ENCODE data around the gene LCMT2.

The LCMT2 gene

DNA sequence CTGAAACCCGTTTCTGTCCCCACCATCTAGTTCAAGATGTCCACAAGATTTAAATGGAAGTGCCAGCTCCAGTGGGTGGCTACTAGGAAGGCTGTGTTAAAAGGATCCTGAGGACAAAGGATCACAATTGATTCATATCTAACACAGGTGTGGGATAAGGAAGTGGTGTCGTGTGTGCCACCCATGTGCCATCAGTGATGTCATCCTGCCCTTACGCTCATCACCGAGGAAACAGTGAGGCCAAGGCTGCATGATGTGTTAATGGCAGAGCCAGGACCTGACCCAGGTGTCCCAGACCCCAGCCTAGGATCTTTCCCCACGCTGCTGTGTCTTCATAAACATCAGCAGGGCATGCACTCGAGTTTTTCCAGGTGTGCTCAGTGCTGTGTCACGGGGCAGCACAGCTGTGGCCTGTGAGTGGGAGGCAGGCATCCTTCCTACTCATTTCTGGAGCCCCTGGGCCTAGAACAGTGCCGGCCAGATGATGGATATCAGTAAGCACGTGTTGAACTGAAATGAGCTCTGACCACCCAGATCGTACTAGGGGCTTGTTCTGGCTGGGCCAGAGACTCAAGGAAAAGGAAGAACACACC, 53.0 kb downstream of the LCMT2 start:
- intact Hi-C loops (cut with DNase I), result no loop called here
- DNase-seq, result no peak

DNA sequence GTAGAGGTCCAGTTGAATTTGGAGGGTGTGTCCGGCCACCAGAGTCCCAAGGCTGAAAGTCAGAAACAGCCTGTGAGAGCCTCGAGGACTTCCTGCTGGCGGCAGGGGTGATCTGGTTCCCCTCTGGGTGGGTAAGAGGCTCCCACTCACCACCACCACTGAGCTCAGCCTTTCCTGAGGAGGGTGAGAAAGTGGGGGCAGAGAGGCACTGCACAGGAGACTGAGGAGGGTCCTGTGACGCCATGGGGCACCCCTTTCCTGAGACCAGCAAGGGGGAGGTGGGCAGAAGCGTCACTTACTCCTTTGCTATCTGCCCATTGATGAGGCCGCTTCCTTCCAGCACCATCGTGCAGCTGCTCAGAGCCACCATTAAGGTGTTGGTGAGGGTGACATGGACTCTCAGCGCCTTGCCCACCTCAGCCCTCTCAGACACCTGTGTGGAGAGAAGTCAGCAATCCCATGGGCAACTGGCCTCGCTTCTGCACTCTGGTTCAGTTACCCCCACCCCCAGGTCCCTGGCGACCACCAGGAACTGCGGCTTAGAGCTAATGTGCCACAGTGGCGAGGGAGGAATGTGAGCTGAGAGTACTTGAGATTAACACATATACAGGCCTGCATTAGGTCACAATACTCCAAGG, 53.7 kb downstream of the LCMT2 start:
- intact Hi-C loops (cut with DNase I), result no loop called here
- no peak for DNase-seq

DNA sequence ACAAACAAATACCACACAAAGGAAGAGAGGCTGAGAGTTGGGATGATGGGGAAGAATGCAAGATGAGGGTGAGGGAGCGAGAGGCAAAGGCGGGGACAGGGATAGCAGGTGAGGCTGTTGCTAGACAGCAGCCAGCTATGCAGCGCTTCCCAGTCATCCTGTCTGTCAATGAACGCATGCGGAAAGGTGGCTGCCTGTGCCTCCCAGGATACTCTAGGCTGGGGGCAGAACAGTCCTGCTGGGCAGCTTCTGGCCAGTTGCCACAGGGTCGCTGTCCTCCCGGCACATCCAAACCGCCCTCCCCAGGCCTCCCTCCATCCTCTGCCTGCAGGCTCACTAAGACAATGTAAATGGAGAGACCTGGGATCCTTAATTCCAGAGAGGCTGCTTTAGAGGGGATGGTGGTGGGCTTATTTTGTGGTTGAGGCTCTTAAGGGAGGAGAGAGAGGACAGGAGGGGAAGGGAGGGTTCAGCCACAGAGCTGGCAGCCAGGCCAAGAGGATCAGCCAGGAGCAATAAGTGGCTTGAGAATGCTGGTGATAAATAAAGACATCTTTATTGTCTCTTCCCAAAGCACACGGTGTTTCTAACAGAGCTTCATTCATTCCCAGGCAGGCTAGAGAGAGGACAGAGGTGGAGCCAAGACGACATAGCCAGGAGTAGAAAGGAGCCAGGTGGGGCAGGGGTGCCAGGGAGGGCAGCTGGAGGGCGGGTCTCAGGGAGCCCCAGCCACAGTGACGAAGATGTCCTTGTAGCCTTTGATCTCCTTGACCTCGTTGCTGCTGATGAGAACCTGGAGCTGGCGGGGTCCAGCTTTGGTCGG, 54.4 kb downstream of the LCMT2 start:
- peak in 1 of 10 donors; percentile 80 for DNase-seq
- intact Hi-C loops (cut with DNase I), result no loop called here

DNA sequence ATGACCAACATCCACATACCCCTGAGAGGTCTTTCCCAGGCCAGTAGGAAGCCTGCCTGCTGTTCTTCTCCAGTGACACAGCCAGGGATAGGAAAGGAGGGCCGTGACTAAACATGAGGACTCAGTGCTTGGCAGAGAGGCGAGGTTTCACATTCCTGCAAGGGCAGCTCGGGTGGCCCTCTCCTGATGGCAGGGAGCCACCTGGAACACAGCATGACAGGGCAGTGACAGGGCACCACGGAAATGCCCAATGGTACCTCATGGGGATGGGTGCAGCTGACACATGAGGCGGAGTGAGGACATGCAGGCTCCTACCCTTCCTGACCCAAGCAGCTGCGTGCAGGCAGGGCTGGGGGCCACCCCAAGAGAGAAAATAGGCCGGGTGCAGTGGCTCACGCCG, 56.2 kb downstream of the LCMT2 start:
- no peak for DNase-seq

More for the DNA sequence above, 56.2 kb downstream of the LCMT2 start:
- intact Hi-C loops (cut with DNase I), result no loop called here

Measured in posterior cingulate gyrus (tissue), 11 donors.